Thyroid gland (tissue), 4 donors: ENCODE measurements around the gene RAE1.
"Not testable (repeated sequence)": the region's sequence is repeated elsewhere in the genome, so short reads cannot be mapped to it uniquely, and the experiment has no call there.

Source experiments
- POLR2A ChIP-seq, 2 donors: fragments of 450-650 bp; IDR thresholded peaks; one replicate each; pipeline ENCODE4 v1.6.1; 2017; ENCODE audit warnings: antibody characterized with exemption in 2 of 2, mild to moderate bottlenecking in 2 of 2, moderate library complexity in 1 of 2
- TF ChIP-seq, protein P1 (sequence below), 6 experiments: fragments of 200-600 bp in 3 of 6; fragments of 450-650 bp in 3 of 6; sonication (generic) in 3 of 6; IDR thresholded peaks; one replicate each; pipeline ENCODE4 v1.5.1; 2016 to 2019; ENCODE audit warnings: antibody characterized with exemption in 6 of 6, mild to moderate bottlenecking in 2 of 6, inconsistent platforms in 1 of 6, moderate library complexity in 1 of 6

GRCh38 chr20:57419479-57419878 lies 68.4 kb downstream of the RAE1 start:
- TF ChIP-seq POLR2A (IDR thresholded peaks at IDR 0.05), result not testable (repeated sequence)
- TF ChIP-seq, protein P1, sequence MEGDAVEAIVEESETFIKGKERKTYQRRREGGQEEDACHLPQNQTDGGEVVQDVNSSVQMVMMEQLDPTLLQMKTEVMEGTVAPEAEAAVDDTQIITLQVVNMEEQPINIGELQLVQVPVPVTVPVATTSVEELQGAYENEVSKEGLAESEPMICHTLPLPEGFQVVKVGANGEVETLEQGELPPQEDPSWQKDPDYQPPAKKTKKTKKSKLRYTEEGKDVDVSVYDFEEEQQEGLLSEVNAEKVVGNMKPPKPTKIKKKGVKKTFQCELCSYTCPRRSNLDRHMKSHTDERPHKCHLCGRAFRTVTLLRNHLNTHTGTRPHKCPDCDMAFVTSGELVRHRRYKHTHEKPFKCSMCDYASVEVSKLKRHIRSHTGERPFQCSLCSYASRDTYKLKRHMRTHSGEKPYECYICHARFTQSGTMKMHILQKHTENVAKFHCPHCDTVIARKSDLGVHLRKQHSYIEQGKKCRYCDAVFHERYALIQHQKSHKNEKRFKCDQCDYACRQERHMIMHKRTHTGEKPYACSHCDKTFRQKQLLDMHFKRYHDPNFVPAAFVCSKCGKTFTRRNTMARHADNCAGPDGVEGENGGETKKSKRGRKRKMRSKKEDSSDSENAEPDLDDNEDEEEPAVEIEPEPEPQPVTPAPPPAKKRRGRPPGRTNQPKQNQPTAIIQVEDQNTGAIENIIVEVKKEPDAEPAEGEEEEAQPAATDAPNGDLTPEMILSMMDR (IDR thresholded peaks at IDR 0.05), result not testable (repeated sequence)
